GM19397 (cell line): Measurements from ENCODE around the gene ASB1.
"Not testable (repeated sequence)": the region's sequence is repeated elsewhere in the genome, so short reads cannot be mapped to it uniquely, and the experiment has no call there.

ENCODE experiments used
- ATAC-seq: cut with Tn5 transposase; IDR thresholded peaks from one replicate; pipeline ENCODE4 v1.9.1; 2021; ENCODE audit warnings: mild to moderate bottlenecking, moderate library complexity; ENCODE audit not compliant: unreplicated experiment

The ASB1 gene

GRCh38 chr2:238403632-238404405 is 22.9 kb upstream of the ASB1 start:
- no peak for ATAC-seq

GRCh38 chr2:238404406-238405216 is 22.1 kb upstream of the ASB1 start:
- no peak for ATAC-seq

GRCh38 chr2:238405217-238405555 is 21.5 kb upstream of the ASB1 start:
- not testable (repeated sequence) for ATAC-seq

GRCh38 chr2:238406221-238406997 is 20.3 kb upstream of the ASB1 start:
- ATAC-seq, result no peak

GRCh38 chr2:238406998-238407285 is 19.8 kb upstream of the ASB1 start:
- ATAC-seq, result no peak

- no peak for ATAC-seq
Observed at GRCh38 chr2:238407566-238407965, 19.2 kb upstream of the ASB1 start.

GRCh38 chr2:238408615-238409340 is 17.9 kb upstream of the ASB1 start:
- no peak for ATAC-seq

- no peak for ATAC-seq
Observed at GRCh38 chr2:238409341-238410199, 17.2 kb upstream of the ASB1 start.

GRCh38 chr2:238412067-238412767 is 14.5 kb upstream of the ASB1 start:
- no peak for ATAC-seq

- no peak for ATAC-seq
Observed at GRCh38 chr2:238413368-238413767, 13.4 kb upstream of the ASB1 start.

GRCh38 chr2:238415036-238415764 is 11.5 kb upstream of the ASB1 start:
- ATAC-seq, result no peak

- no peak for ATAC-seq
Observed at GRCh38 chr2:238415893-238416292, 10.8 kb upstream of the ASB1 start.

GRCh38 chr2:238418196-238418998 is 8.3 kb upstream of the ASB1 start:
- no peak for ATAC-seq

GRCh38 chr2:238418999-238419546 is 7.7 kb upstream of the ASB1 start:
- ATAC-seq, result no peak

- ATAC-seq, result no peak
Observed at GRCh38 chr2:238420442-238420841, 6.3 kb upstream of the ASB1 start.

GRCh38 chr2:238420878-238421694 is 5.6 kb upstream of the ASB1 start:
- ATAC-seq, result no peak

GRCh38 chr2:238421695-238422035 is 5.1 kb upstream of the ASB1 start:
- no peak for ATAC-seq
